ENCODE results near the gene PGAP3. TPM values are rescaled to one million over a fixed set of nuclear protein-coding genes. Genes with fewer than 3 reads are reported as not detected.

Gene PGAP3
- total RNA-seq, 1 experiment from 2014 or later: 21.8 TPM

DNA sequence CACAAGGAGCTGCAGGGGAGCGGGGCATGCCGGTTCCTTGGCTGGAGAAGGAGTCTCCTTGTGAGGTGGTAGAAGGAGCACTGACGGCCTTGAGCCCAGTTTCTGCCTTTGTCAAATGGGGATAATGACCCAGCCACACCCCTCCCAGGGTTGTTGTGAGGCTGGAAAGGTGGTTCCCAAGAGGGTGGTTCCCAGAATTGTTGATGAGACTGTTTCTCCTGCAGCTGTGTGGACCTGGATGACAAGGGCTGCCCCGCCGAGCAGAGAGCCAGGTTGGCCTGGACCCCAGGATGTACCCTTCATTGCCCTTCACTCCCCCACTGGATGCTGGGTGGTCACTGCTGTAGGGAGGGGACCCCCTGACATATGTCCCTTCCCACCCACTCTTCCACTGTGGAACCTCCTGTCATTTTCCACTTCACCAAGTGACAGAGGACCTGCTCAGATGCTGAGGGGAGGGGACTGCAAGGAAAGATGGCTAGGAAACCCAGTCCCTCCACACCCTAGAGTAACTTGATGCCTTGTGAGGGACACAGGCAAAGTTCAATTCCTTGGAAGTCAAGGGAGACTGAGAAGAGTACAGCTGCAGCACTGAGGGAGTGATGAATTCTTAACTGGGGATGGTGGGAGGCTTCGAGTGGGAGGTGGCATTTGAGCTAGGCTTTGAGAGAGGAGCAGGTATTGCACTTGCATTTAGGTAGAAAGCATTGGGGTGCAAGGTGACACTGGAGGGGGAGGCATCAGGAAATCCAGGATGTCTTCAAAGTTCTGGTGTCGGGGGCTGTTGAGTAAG lies 31.9 kb upstream of the PGAP3 start:
- POLR2A ChIA-PET: no interaction called here
- no peaks in the 10 kb centered on the region for H3K36me3 ChIP-seq (ENCODE audit: control insufficient read depth, insufficient read depth, low read length)
- no peaks in the 10 kb centered on the region for H3K9me3 ChIP-seq (ENCODE audit: control insufficient read depth, insufficient read depth, low read depth, low read length)
- no TSS peak for BruUV-seq (replicated peaks)
- H3K4me3 ChIP-seq (ENCODE audit: low read depth in 2 of 2, low read length in 2 of 2): no peak overlapping the region
- no peak for TF ChIP-seq TCF7L2 (IDR thresholded peaks at IDR 0.05; ENCODE audit: low read depth, low read length)
- TF ChIP-seq SIN3A (IDR thresholded peaks at IDR 0.05; ENCODE audit: borderline replicate concordance, insufficient read depth, low read depth, low read length): no peak
- TF ChIP-seq, protein P1, sequence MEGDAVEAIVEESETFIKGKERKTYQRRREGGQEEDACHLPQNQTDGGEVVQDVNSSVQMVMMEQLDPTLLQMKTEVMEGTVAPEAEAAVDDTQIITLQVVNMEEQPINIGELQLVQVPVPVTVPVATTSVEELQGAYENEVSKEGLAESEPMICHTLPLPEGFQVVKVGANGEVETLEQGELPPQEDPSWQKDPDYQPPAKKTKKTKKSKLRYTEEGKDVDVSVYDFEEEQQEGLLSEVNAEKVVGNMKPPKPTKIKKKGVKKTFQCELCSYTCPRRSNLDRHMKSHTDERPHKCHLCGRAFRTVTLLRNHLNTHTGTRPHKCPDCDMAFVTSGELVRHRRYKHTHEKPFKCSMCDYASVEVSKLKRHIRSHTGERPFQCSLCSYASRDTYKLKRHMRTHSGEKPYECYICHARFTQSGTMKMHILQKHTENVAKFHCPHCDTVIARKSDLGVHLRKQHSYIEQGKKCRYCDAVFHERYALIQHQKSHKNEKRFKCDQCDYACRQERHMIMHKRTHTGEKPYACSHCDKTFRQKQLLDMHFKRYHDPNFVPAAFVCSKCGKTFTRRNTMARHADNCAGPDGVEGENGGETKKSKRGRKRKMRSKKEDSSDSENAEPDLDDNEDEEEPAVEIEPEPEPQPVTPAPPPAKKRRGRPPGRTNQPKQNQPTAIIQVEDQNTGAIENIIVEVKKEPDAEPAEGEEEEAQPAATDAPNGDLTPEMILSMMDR (IDR thresholded peaks at IDR 0.05): no peak
- TF ChIP-seq, protein P2, sequence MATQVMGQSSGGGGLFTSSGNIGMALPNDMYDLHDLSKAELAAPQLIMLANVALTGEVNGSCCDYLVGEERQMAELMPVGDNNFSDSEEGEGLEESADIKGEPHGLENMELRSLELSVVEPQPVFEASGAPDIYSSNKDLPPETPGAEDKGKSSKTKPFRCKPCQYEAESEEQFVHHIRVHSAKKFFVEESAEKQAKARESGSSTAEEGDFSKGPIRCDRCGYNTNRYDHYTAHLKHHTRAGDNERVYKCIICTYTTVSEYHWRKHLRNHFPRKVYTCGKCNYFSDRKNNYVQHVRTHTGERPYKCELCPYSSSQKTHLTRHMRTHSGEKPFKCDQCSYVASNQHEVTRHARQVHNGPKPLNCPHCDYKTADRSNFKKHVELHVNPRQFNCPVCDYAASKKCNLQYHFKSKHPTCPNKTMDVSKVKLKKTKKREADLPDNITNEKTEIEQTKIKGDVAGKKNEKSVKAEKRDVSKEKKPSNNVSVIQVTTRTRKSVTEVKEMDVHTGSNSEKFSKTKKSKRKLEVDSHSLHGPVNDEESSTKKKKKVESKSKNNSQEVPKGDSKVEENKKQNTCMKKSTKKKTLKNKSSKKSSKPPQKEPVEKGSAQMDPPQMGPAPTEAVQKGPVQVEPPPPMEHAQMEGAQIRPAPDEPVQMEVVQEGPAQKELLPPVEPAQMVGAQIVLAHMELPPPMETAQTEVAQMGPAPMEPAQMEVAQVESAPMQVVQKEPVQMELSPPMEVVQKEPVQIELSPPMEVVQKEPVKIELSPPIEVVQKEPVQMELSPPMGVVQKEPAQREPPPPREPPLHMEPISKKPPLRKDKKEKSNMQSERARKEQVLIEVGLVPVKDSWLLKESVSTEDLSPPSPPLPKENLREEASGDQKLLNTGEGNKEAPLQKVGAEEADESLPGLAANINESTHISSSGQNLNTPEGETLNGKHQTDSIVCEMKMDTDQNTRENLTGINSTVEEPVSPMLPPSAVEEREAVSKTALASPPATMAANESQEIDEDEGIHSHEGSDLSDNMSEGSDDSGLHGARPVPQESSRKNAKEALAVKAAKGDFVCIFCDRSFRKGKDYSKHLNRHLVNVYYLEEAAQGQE (IDR thresholded peaks at IDR 0.05; ENCODE audit: insufficient read depth in 1 of 2, low read depth in 2 of 2, low read length in 1 of 2): no peak
- no peaks in the 10 kb centered on the region for H3K27me3 ChIP-seq (ENCODE audit: control insufficient read depth, insufficient read depth, low read length)
- in situ Hi-C loops (cut with HindIII; ENCODE audit: low pct_unique_long_range_greater_than_20kb, low sequenced_read_pairs) (no loop called here), intact Hi-C loops (cut with micrococcal nuclease; ENCODE audit: unreplicated experiment) (no loop called here)
- H3K4me1 ChIP-seq (ENCODE audit: control insufficient read depth, insufficient read depth, low read length): no peaks in the 10 kb centered on the region
- CTCF ChIA-PET: no interaction called here
- DNase-seq (ENCODE audit: low read depth, low spot score): no peak
- no peak for ATAC-seq
- no peak overlapping the region for H3K27ac ChIP-seq (ENCODE audit: low read length)

DNA sequence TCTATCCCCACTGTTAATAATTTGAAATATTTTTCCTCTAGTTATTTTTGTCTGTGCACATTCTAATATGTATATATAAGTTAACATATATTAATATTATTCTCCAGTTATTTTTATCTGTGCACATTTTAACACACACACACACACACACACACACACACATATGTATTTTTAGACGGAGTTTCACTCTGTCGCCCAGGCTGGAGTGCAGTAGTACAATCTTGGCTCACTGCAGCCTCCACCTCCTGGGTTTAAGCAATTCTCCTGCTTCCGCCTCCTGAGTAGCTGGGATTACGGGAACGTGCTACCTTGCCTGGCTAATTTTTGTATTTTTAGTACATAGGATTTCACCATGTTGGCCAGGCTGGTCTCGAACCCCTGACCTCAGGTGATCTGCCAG lies 29.8 kb upstream of the PGAP3 start:
- intact Hi-C loops (cut with micrococcal nuclease; ENCODE audit: unreplicated experiment): no loop called here
- in situ Hi-C loops (cut with HindIII; ENCODE audit: low pct_unique_long_range_greater_than_20kb, low sequenced_read_pairs): no loop called here
- TF ChIP-seq, protein P2 (IDR thresholded peaks at IDR 0.05; ENCODE audit: insufficient read depth in 1 of 2, low read depth in 2 of 2, low read length in 1 of 2): no peak
- TF ChIP-seq TCF7L2 (IDR thresholded peaks at IDR 0.05; ENCODE audit: low read depth, low read length) (no peak), SIN3A (IDR thresholded peaks at IDR 0.05; ENCODE audit: borderline replicate concordance, insufficient read depth, low read depth, low read length) (no peak), POLR2AphosphoS5 (IDR thresholded peaks at IDR 0.05; ENCODE audit: low read depth, low read length) (no peak)
- TF ChIP-seq, protein P1 (IDR thresholded peaks at IDR 0.05): no peak
- H3K27me3 ChIP-seq (ENCODE audit: control insufficient read depth, insufficient read depth, low read length): no peaks in the 10 kb centered on the region
- ATAC-seq: no peak
- POLR2A ChIA-PET: no interaction called here
- CTCF ChIA-PET: no interaction called here
- H3K36me3 ChIP-seq (ENCODE audit: control insufficient read depth, insufficient read depth, low read length): no peaks in the 10 kb centered on the region
- no peaks in the 10 kb centered on the region for H3K9me3 ChIP-seq (ENCODE audit: control insufficient read depth, insufficient read depth, low read depth, low read length)
- H3K27ac ChIP-seq (ENCODE audit: low read length): no peak overlapping the region
- BruUV-seq (replicated peaks): no TSS peak
- H3K4me3 ChIP-seq (ENCODE audit: low read depth in 2 of 2, low read length in 2 of 2): no peak overlapping the region
- no peak for DNase-seq (ENCODE audit: low read depth, low spot score)
- no peaks in the 10 kb centered on the region for H3K4me1 ChIP-seq (ENCODE audit: control insufficient read depth, insufficient read depth, low read length)
